H1 (cell line): ENCODE results near the gene KIAA0513. TPM values are rescaled to one million over a fixed set of nuclear protein-coding genes. Genes with fewer than 3 reads are reported as not detected.
A peak's percentile ranks its signal among the peaks of the same experiment; 100 is the strongest.

Experiments
- CTCF ChIA-PET: fragments of 300-600 bp; sonication (Branson Sonifier 250); formaldehyde crosslinking; loops from one replicate; lab custom pipeline; 2021; ENCODE audit not compliant: partially characterized antibody; lab: Charles Lee
- POLR2A ChIA-PET: fragments of 300-600 bp; sonication (Branson Sonifier 250); formaldehyde crosslinking; loops from one replicate; lab custom pipeline; 2021; ENCODE audit warnings: inconsistent platforms; ENCODE audit not compliant: partially characterized antibody; lab: Charles Lee
- DNase-seq, 2 experiments: peaks; one replicate each; pipeline versions ENCODE4 v3.0.0 to v3.0.0-alpha.2; 2010 to 2022; ENCODE audit warnings: low spot score in 2 of 2, low read depth in 1 of 2, mixed read lengths in 1 of 2
- FAIRE-seq: peaks from 2 replicates; lab custom pipeline; 2011; peaks lifted over from hg19 to GRCh38; lab: Jason Lieb, UNC
- H2AFZ ChIP-seq: 2 replicates; pipeline ENCODE4 v1.8.1; 2012; ENCODE audit warnings: low read length, inconsistent platforms
- H2AK5ac ChIP-seq: 2 replicates; pipeline ENCODE4 v1.6.1; 2013; ENCODE audit warnings: low read depth, low read length
- H2BK120ac ChIP-seq: replicated peaks from 2 replicates; pipeline ENCODE3; 2013; ENCODE audit warnings: low read depth, low read length, inconsistent platforms
- H2BK12ac ChIP-seq: 2 replicates; pipeline ENCODE4 v1.6.1; 2013; ENCODE audit warnings: low read depth, low read length
- H2BK15ac ChIP-seq: 2 replicates; pipeline ENCODE4 v1.6.1; 2013; ENCODE audit warnings: low read length
- H2BK20ac ChIP-seq: 2 replicates; pipeline ENCODE4 v1.6.1; 2013; ENCODE audit warnings: low read length
- H2BK5ac ChIP-seq: 2 replicates; pipeline ENCODE4 v1.6.1; 2013; ENCODE audit warnings: low read depth, low read length
- H3K14ac ChIP-seq: 2 replicates; pipeline ENCODE4 v1.6.1; 2013; ENCODE audit warnings: inconsistent platforms; ENCODE audit not compliant: insufficient read length
- H3K18ac ChIP-seq: 2 replicates; pipeline ENCODE4 v1.6.1; 2013; ENCODE audit warnings: low read length; ENCODE audit errors: extremely low read depth
- H3K23ac ChIP-seq: 2 replicates; pipeline ENCODE4 v1.6.1; 2013; ENCODE audit warnings: inconsistent platforms; ENCODE audit not compliant: insufficient read length
- H3K23me2 ChIP-seq: 2 replicates; pipeline ENCODE4 v1.6.1; 2013; ENCODE audit warnings: low read depth, low read length
- H3K27ac ChIP-seq: 2 replicates; pipeline ENCODE4 v1.6.1; 2011; ENCODE audit warnings: low read depth, low read length, inconsistent platforms
- H3K27me3 ChIP-seq, 4 experiments: replicated peaks in 1 of 4; 1 replicate in 1 of 4; 2 replicates in 3 of 4; pipeline versions ENCODE4 v1.6.1 to v1.8.1; 2011 to 2013; ENCODE audit warnings: low read length in 3 of 4, mild to moderate bottlenecking in 3 of 4, inconsistent platforms in 2 of 4, mixed read lengths in 2 of 4, moderate library complexity in 1 of 4; ENCODE audit not compliant: control insufficient read depth in 3 of 4, insufficient read depth in 3 of 4; ENCODE audit errors: extremely low read depth in 1 of 4
- H3K36me3 ChIP-seq, 4 experiments: 2 replicates each; pipeline versions ENCODE4 v1.6.1 to v1.8.1; 2011 to 2013; ENCODE audit warnings: mild to moderate bottlenecking in 4 of 4, low read length in 3 of 4, moderate library complexity in 2 of 4, control low read depth in 1 of 4, inconsistent platforms in 1 of 4; ENCODE audit not compliant: insufficient read depth in 4 of 4, control insufficient read depth in 2 of 4
- H3K4ac ChIP-seq: replicated peaks from 2 replicates; pipeline ENCODE3; 2013; ENCODE audit warnings: low read length, low read depth, mixed read lengths, inconsistent platforms; ENCODE audit not compliant: insufficient read length
- H3K4me1 ChIP-seq, 4 experiments: replicated peaks in 1 of 4; 1 replicate in 1 of 4; 2 replicates in 3 of 4; pipeline versions ENCODE4 v1.6.1 to v1.8.1; 2011 to 2013; ENCODE audit warnings: low read length in 3 of 4, inconsistent platforms in 2 of 4, mixed read lengths in 1 of 4; ENCODE audit not compliant: insufficient read depth in 4 of 4, control insufficient read depth in 3 of 4
- H3K4me2 ChIP-seq, 2 experiments: 2 replicates each; pipeline versions ENCODE4 v1.6.1 to v1.8.1; 2011 to 2013; ENCODE audit warnings: low read depth in 2 of 2, low read length in 2 of 2, control low read depth in 1 of 2, inconsistent platforms in 1 of 2, mild to moderate bottlenecking in 1 of 2; ENCODE audit not compliant: insufficient read depth in 1 of 2
- H3K4me3 ChIP-seq, 4 experiments: fragments of 200-600, 300-600 bp in 1 of 4; sonication (generic), shearing (Covaris generic), sonication (Bioruptor Twin) in 1 of 4; 2 replicates each; pipeline versions ENCODE4 v1.5.1 to v1.8.1; 2011 to 2016; ENCODE audit warnings: low read length in 4 of 4, low read depth in 3 of 4, control low read depth in 2 of 4, inconsistent platforms in 2 of 4, mild to moderate bottlenecking in 2 of 4, mixed read lengths in 1 of 4, moderate library complexity in 1 of 4; ENCODE audit not compliant: insufficient read depth in 2 of 4; ENCODE audit errors: extremely low read depth in 1 of 4
- H3K56ac ChIP-seq: replicated peaks from 2 replicates; pipeline ENCODE3; 2013; ENCODE audit warnings: low read depth, mild to moderate bottlenecking, mixed read lengths, low read length, inconsistent platforms; ENCODE audit not compliant: insufficient read length
- H3K79me1 ChIP-seq: 2 replicates; pipeline ENCODE4 v1.6.1; 2013; ENCODE audit warnings: low read depth, low read length, control low read depth
- H3K79me2 ChIP-seq, 2 experiments: 2 replicates each; pipeline versions ENCODE4 v1.6.1 to v1.8.1; 2012 to 2013; ENCODE audit warnings: low read length in 2 of 2, mild to moderate bottlenecking in 2 of 2, inconsistent platforms in 1 of 2; ENCODE audit not compliant: insufficient read depth in 2 of 2, control insufficient read depth in 1 of 2
- H3K9ac ChIP-seq, 4 experiments: replicated peaks in 1 of 4; 1 replicate in 1 of 4; 2 replicates in 3 of 4; pipeline versions ENCODE4 v1.6.1 to v1.8.1; 2011 to 2013; ENCODE audit warnings: low read depth in 3 of 4, low read length in 3 of 4, control low read depth in 2 of 4, mild to moderate bottlenecking in 2 of 4, moderate library complexity in 2 of 4, inconsistent platforms in 1 of 4; ENCODE audit errors: extremely low read depth in 1 of 4
- H3K9me3 ChIP-seq, 2 experiments: 2 replicates each; pipeline versions ENCODE4 v1.6.1 to v1.8.1; 2012 to 2013; ENCODE audit warnings: mild to moderate bottlenecking in 2 of 2, moderate library complexity in 2 of 2, control low read depth in 1 of 2, inconsistent platforms in 1 of 2, low read depth in 1 of 2, low read length in 1 of 2, mixed read lengths in 1 of 2; ENCODE audit not compliant: insufficient read depth in 2 of 2
- H4K20me1 ChIP-seq, 2 experiments: replicated peaks in 1 of 2; 2 replicates each; pipeline versions ENCODE3 to v1.8.1; 2011 to 2013; ENCODE audit warnings: inconsistent platforms in 2 of 2, low read length in 2 of 2, mild to moderate bottlenecking in 1 of 2; ENCODE audit not compliant: insufficient read depth in 2 of 2, control insufficient read depth in 1 of 2
- H4K5ac ChIP-seq: 2 replicates; pipeline ENCODE4 v1.6.1; 2013; ENCODE audit warnings: low read length, low read depth, mixed read lengths, inconsistent platforms; ENCODE audit not compliant: insufficient read length
- H4K8ac ChIP-seq: 2 replicates; pipeline ENCODE4 v1.8.0; 2013; ENCODE audit warnings: mild to moderate bottlenecking, moderate library complexity, low read length, inconsistent platforms; ENCODE audit not compliant: insufficient read depth; ENCODE audit errors: extremely low read depth
- H4K91ac ChIP-seq: replicated peaks from 2 replicates; pipeline ENCODE3; 2013; ENCODE audit warnings: low read length, mixed read lengths, inconsistent platforms; ENCODE audit not compliant: insufficient read length
- EZH2 ChIP-seq: fragments of 200-600 bp; sonication (generic); IDR thresholded peaks from 2 replicates; pipeline ENCODE4 v1.7.1; 2012; ENCODE audit warnings: low read depth, mild to moderate bottlenecking, moderate library complexity, low read length, inconsistent platforms; ENCODE audit not compliant: severe bottlenecking
- HDAC2 ChIP-seq, 2 experiments: fragments of 300-600 bp in 1 of 2; sonication (generic) in 1 of 2; IDR thresholded peaks; 2 replicates each; pipeline ENCODE4 v1.6.1; 2011 to 2012; ENCODE audit warnings: low read depth in 2 of 2, low read length in 2 of 2, mild to moderate bottlenecking in 2 of 2, moderate library complexity in 2 of 2, borderline replicate concordance in 1 of 2, inconsistent platforms in 1 of 2
- NRF1 ChIP-seq: IDR thresholded peaks from 2 replicates; pipeline ENCODE4 v1.6.1; 2011; ENCODE audit warnings: mild to moderate bottlenecking, low read depth, low read length, improper control_type of control experiment
- RAD21 ChIP-seq, 2 experiments: IDR thresholded peaks in 1 of 2; conservative IDR thresholded peaks in 1 of 2; 2 replicates each; pipeline ENCODE4 v1.6.1; 2011; ENCODE audit warnings: low read depth in 2 of 2, low read length in 2 of 2, improper control_type of control experiment in 1 of 2, inconsistent platforms in 1 of 2, mild to moderate bottlenecking in 1 of 2, moderate library complexity in 1 of 2
- SP1 ChIP-seq: IDR thresholded peaks from 2 replicates; pipeline ENCODE4 v1.6.1; 2011; ENCODE audit warnings: low read depth, low read length
- TCF12 ChIP-seq: IDR thresholded peaks from 2 replicates; pipeline ENCODE4 v1.6.1; 2011; ENCODE audit warnings: low read depth, mild to moderate bottlenecking, low read length
- WGBS, 2 experiments: shearing (Covaris generic) in 1 of 2; methylation state at CpG; one replicate each; pipeline versions ENCODE4 v1.1.6 to v1.1.7; 2013 to 2015; ENCODE audit warnings: low lambda C conversion rate in 2 of 2, mixed read lengths in 2 of 2, inconsistent platforms in 1 of 2, low coverage in 1 of 2, missing lambda C conversion rate in 1 of 2; ENCODE audit not compliant: insufficient replicate concordance in 2 of 2, insufficient coverage in 1 of 2, insufficient read length in 1 of 2; ENCODE audit errors: extremely low coverage in 1 of 2, missing lambda C conversion rate in 1 of 2; 5-methylcytosine and 5-hydroxymethylcytosine counted together
- polyA plus RNA-seq, 7 experiments: library from polyadenylated mRNA; depleted of rRNA in 3 of 7; stranded (reverse) in 5 of 7; unstranded in 2 of 7; fragments of >200 nt in 5 of 7; fragments of 200-250 nt in 2 of 7; gene quantifications; 1 replicate in 5 of 7; 2 replicates in 1 of 7; 4 replicates in 1 of 7; pipeline versions ENCODE4 v1.2.1 to v1.2.3, GENCODE V29; 2011 to 2013; ENCODE audit warnings: missing spikeins in 2 of 7, mixed read lengths in 2 of 7
- total RNA-seq: library from RNA; stranded (reverse); fragmentation: NEBNext Ultra II Directional; extraction: Animal tissue kit (Norgen Biotek cat#: 25700); gene quantifications from 2 replicates; pipeline ENCODE4 v1.2.1, GENCODE V29; 2021

The KIAA0513 gene
- total and polyA plus RNA-seq, 2 of the 8 experiments (the other 6 are each of a cell fraction or from before 2014, with no cell fraction given) = 2.1 to 6.1 TPM

- Histone ChIP-seq H3K79me1 (no peaks in the 10 kb centered on the region), H3K23ac (no peak overlapping the region), H3K4me3 (no peak overlapping the region), H3K4me1 (peaks cover 0 to 11% (median 2%) of the 10 kb centered on the region in 4 experiments; a peak in 4 of 7 replicates), H3K4ac (no peak overlapping the region), H3K27ac (no peak overlapping the region), H3K9ac (no peak overlapping the region), H2BK20ac (no peak overlapping the region), H4K8ac (no peak overlapping the region), H3K36me3 (no peaks in the 10 kb centered on the region), H3K23me2 (no peaks in the 10 kb centered on the region), H2BK5ac (0 out of 2 replicates have a peak overlapping the region, but pooled peaks have one; percentile 18), H3K27me3 (no peaks in the 10 kb centered on the region), H3K56ac (no peak overlapping the region), H3K4me2 (no peak overlapping the region), H4K20me1 (no peaks in the 10 kb centered on the region), H2AK5ac (no peak overlapping the region), H3K9me3 (no peaks in the 10 kb centered on the region; a peak in 1 of 4 replicates), H2AFZ (no peak overlapping the region), H2BK120ac (no peak overlapping the region), H3K18ac (no peak overlapping the region), H3K14ac (no peak overlapping the region), H4K5ac (no peak overlapping the region), H4K91ac (peak overlapping the region; percentile 36), H2BK12ac (peak overlapping the region; percentile 81; the same call in 1 of the 2 replicates), H3K79me2 (no peaks in the 10 kb centered on the region), H2BK15ac (no peak overlapping the region)
- DNase-seq (no peak), FAIRE-seq (no peak)
- WGBS, 2 experiments = 91% methylated on average over 12 of the region's 14 CpGs; no CpG with 5 or more reads in 1 of the 2 experiments
- ChIA-PET CTCF (interaction anchor here (0.7 to 1.7 kb wide), 4 partner anchors 8 to 163 kb away, joined by 3 to 4 read pairs (median 3); no protein-coding TSS in a partner anchor), POLR2A (interaction anchor here (1.0 to 1.3 kb wide), 2 partner anchors 8 to 18 kb away, joined by 3 read pairs; no protein-coding TSS in a partner anchor)
- TF ChIP-seq NRF1 (no peak), HDAC2 (IDR thresholded peaks at IDR 0.05; ENCODE audit: borderline replicate concordance in 1 of 2, low read depth in 2 of 2, low read length in 2 of 2) (no peak), TCF12 (no peak), RAD21 (IDR thresholded peaks at IDR 0.05 in 1 of 2, conservative IDR thresholded peaks at IDR 0.05 in 1 of 2; ENCODE audit: low read depth in 2 of 2, low read length in 2 of 2) (no peak), EZH2 (no peak), SP1 (no peak)
Measured at GRCh38 chr16:85134789-85135142, 107.2 kb downstream of the KIAA0513 start.
